ENCODE data around the gene CHTF18. TPM values are rescaled to one million over a fixed set of nuclear protein-coding genes. Genes with fewer than 3 reads are reported as not detected.

CHTF18 gene
- total and polyA plus RNA-seq, 9 of the 15 experiments (the other 6 are each of a cell fraction or from before 2014, with no cell fraction given), result 2.5 to 123 (median 17.0) TPM

GRCh38 chr16:802914-803753, 14.7 kb downstream of the CHTF18 start:
- intact Hi-C loops (cut with micrococcal nuclease), result no loop called here
- H2AFZ ChIP-seq (ENCODE audit: low read depth, low read length), result no peak overlapping the region
- H3K4me1 ChIP-seq (replicated peaks in 1 of 2; ENCODE audit: control insufficient read depth in 2 of 2, insufficient read depth in 2 of 2, low read length in 2 of 2), result peaks cover 0 to 87% of the 10 kb centered on the region in 2 experiments; a peak in 2 of 5 replicates
- ChIA-PET POLR2A (interaction anchor here (0.6 to 1.0 kb wide), 3 partner anchors 81 to 480 kb away, joined by 3 read pairs; no protein-coding TSS in a partner anchor), CTCF (ENCODE audit: low intra/inter-chr PET ratio) (no interaction called here)
- H3K79me2 ChIP-seq (ENCODE audit: control insufficient read depth, insufficient read depth, low read length), result peaks cover 6% of the 10 kb centered on the region; the same call in 2 of the 3 replicates
- H3K27ac ChIP-seq (ENCODE audit: extremely low read depth, low read depth, low read length), result no peak overlapping the region
- H4K20me1 ChIP-seq (replicated peaks; ENCODE audit: control insufficient read depth, insufficient read depth, low read length), result peaks cover 11% of the 10 kb centered on the region
- H3K36me3 ChIP-seq (ENCODE audit: control insufficient read depth, insufficient read depth, low read length), result no peaks in the 10 kb centered on the region; the same call in 2 of the 3 replicates
- FAIRE-seq (no peak), ATAC-seq (no peak), DNase-seq (ENCODE audit: extremely low read depth in 1 of 4, low spot score in 3 of 4) (peak in 1 of 4 experiments; percentile 11)
- H3K4me3 ChIP-seq, result no peak overlapping the region
- peak overlapping the region in 1 of 2 experiments; percentile 69; a peak in 2 of 4 replicates for H3K9ac ChIP-seq (ENCODE audit: insufficient read depth in 1 of 2, low read depth in 2 of 2, low read length in 2 of 2)
- no peaks in the 10 kb centered on the region for H3K9me1 ChIP-seq (ENCODE audit: control insufficient read depth, insufficient read depth, low read length)
- H3K27me3 ChIP-seq (ENCODE audit: control insufficient read depth in 2 of 2, insufficient read depth in 2 of 2, low read length in 2 of 2), result no peaks in the 10 kb centered on the region
- no peak overlapping the region for H3K4me2 ChIP-seq (ENCODE audit: insufficient read depth, low read length)
- WGBS (ENCODE audit: insufficient coverage, low coverage, missing lambda C conversion rate), result 48% methylated on average over 29 of the region's 33 CpGs
- in situ Hi-C loops (cut with MboI), result no loop called here
- H3K9me3 ChIP-seq (replicated peaks; ENCODE audit: control insufficient read depth, insufficient read depth, low read depth, low read length), result no peaks in the 10 kb centered on the region
- no TSS peak for BruUV-seq (replicated peaks)
- TF ChIP-seq CREB3 (tag; conservative IDR thresholded peaks at IDR 0.05; ENCODE audit: low read depth), result no peak
- no peak for TF ChIP-seq ZNF398 (CRISPR knock-in tag; IDR thresholded peaks at IDR 0.05)
- no peak for TF ChIP-seq FOXA3 (CRISPR knock-in tag; conservative IDR thresholded peaks at IDR 0.05 in 1 of 2, IDR thresholded peaks at IDR 0.05 in 1 of 2)
- TF ChIP-seq HNRNPUL1 (IDR thresholded peaks at IDR 0.05; ENCODE audit: low read length), result peak; percentile 60; the same call in 1 of the 2 replicates
- peak; percentile 54 for TF ChIP-seq POLR2G (IDR thresholded peaks at IDR 0.05; ENCODE audit: low read depth, low read length)
- no peak for TF ChIP-seq BCL6 (CRISPR knock-in tag; IDR thresholded peaks at IDR 0.05)
- TF ChIP-seq RREB1 (CRISPR knock-in tag; IDR thresholded peaks at IDR 0.05), result no peak
- TF ChIP-seq TFAM (CRISPR knock-in tag; conservative IDR thresholded peaks at IDR 0.05), result no peak
- TF ChIP-seq CSDE1 (IDR thresholded peaks at IDR 0.05), result no peak
- TF ChIP-seq ELK1 (CRISPR knock-in tag; IDR thresholded peaks at IDR 0.05), result no peak
